AG08395 (cell line): Measurements from ENCODE around the gene POLG.

Experiments used
- DNase-seq: peaks from one replicate; pipeline ENCODE4 v3.0.0; 2012; ENCODE audit warnings: mixed read lengths, low spot score

Gene POLG

DNA sequence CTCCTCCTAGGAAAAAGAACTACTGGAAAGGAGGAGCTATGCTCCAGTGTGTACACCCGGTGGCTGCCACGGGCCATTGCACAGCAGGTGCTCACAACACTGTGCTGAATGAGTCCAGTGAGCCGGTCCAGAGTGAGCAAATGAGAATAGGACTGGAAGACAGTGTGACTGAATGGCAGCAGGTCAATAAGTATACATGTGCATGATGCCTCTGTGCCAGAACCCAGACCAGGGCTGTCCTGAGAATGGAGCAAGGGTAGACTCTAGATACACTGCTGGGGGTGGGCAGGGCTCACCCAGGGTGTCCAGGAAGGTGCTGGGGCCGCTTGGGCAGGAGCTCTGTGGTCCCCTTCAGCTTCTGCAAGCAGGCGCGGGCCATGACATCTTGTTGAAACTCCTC is 8.3 kb downstream of the POLG start:
- DNase-seq: no peak

DNA sequence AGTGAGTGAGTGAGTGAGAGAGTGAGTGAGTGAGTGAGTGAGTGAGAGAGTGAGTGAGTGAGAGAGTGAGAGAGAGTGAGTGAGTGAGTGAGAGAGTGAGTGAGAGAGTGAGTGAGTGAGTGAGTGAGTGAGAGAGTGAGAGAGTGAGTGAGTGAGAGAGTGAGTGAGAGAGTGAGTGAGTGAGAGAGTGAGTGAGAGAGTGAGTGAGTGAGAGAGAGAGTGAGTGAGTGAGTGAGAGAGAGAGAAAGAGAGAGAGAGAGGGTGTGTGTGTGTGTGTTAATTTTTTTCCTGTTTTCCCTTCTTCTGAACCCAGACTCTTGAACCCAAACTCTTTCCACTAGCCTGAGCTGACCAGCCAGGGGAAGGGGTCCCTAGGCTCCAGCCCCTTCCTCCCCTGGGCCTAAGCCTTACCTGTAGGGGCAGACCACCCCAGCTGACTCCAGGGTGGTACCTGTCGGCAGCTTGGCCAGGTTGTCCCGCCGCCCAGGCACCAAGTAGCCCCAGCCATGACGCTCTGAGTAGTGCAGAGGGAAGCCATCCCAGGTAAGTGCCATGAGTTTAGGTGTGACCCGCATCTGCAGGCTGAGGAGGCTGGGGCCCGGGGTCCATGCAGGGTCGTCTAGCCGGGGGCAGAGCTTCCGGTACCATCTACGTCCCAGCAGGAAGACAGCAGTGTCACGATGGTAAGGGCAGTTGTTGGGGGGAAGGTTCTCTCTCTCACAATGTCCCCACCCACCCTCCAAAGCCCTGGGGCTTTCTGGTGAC is 9.4 kb downstream of the POLG start:
- DNase-seq: no peak

GRCh38 chr15:89323825-89324224 is 10.8 kb downstream of the POLG start:
- no peak for DNase-seq

GRCh38 chr15:89322822-89323221 is 11.8 kb downstream of the POLG start:
- DNase-seq: no peak

DNA sequence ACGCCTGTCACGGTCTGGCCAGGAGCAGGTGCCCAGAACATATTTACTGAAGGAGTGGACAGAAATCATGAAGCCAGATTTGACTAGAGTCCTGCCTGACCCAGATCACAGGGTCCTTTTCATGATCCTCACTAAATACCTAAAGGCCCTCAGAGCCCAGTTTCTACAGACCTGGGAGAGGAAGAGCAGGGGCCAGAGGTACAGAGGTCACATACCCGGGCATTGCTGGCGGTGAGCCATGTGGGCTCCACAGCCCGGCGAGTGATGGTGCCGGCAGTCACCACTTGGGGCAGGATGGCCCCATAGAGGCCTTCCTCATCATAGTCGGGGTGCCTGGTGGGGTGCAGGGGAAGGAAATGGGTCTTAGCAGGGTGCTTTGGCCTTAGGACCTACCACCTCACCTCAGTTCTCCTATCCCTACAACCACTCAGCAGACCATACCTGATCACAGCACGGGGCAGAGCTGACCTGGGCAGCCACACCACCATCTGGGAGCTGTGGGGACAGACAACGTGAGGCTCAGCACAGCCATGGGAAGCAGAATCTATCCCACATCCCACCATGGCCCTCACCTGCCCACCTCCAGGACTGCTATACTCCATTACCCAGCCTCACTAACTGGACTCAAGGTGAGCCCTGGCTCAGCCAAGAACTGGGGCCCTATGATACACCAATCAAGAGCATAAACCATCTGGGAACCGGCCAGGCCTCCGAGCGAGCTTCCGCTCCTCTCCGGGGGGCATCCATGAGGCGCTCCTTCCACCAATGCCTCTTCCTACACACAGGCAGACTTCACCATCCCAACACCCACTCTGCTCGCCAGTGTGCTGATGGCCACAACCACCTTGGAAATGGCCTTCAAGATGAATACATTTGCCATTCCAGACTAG is 12.9 kb downstream of the POLG start:
- no peak for DNase-seq

- DNase-seq: no peak
Measured at GRCh38 chr15:89320200-89320599, 14.4 kb downstream of the POLG start.

GRCh38 chr15:89319678-89320077 is 14.9 kb downstream of the POLG start:
- no peak for DNase-seq

GRCh38 chr15:89317186-89317720 is 17.4 kb downstream of the POLG start:
- no peak for DNase-seq

DNA sequence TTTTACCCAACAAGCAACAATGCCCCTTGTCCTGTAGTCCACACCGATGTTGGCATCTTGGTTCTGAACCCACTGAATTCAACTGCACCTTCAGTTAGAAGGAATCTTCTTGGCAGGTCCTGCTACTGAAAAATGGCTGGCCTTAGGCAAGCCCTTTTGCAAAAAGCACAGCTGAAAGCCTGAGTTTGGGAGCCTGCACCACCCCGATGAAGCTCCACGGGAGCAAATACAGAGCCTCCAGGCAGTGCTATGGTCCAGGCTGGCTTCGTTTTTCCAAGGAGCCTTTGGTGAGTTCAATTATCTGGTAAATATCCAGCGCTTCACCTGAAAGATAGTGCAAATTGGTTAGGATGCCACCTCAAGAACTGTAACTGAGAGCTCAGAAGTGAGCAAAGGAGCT is 18.1 kb downstream of the POLG start:
- DNase-seq: no peak

- no peak for DNase-seq
Measured at GRCh38 chr15:89315375-89315929, 19.2 kb downstream of the POLG start.

DNA sequence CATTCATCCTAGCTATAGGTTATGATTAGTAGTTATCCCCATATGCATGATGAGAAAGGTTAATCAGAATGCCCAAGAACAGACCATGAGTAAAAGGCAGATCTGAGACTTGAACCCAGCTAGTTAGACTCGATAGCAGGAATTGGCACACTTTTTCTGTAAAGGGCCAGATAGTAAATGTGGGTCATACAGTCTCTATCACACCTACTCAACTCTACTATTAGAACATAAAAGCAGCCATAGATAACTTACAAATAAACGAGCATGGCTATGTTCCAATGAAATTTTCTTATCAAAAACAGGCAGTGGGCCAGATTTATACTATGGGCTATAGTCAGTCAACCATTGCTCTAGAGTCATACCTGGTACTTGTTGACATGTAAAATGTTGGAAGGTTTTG is 24.6 kb downstream of the POLG start:
- DNase-seq: no peak

DNA sequence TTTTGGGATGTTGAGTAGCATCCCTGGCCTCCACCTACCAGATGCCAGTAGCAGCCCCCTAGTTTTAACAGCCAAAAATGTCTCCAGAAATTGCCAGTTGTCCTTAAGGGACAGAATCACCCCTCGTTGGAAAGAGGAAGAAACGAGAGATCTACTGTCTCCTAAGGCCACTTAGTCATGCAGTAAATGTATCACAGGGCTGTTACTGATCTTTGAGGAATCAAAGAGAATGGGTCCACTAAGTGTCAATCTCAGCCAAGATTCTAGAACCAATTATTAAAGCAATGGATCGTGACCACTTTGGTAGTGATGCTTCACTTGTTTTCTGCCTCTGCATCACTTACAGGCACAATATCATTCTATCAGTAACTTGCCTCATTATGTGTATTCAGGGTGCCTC is 26.4 kb downstream of the POLG start:
- no peak for DNase-seq

GRCh38 chr15:89307791-89308190 is 26.8 kb downstream of the POLG start:
- DNase-seq: peak; percentile 69

GRCh38 chr15:89307046-89307587 is 27.5 kb downstream of the POLG start:
- peak; percentile 64 for DNase-seq

GRCh38 chr15:89305395-89305794 is 29.2 kb downstream of the POLG start:
- DNase-seq: no peak

GRCh38 chr15:89303986-89304385 is 30.6 kb downstream of the POLG start:
- no peak for DNase-seq

DNA sequence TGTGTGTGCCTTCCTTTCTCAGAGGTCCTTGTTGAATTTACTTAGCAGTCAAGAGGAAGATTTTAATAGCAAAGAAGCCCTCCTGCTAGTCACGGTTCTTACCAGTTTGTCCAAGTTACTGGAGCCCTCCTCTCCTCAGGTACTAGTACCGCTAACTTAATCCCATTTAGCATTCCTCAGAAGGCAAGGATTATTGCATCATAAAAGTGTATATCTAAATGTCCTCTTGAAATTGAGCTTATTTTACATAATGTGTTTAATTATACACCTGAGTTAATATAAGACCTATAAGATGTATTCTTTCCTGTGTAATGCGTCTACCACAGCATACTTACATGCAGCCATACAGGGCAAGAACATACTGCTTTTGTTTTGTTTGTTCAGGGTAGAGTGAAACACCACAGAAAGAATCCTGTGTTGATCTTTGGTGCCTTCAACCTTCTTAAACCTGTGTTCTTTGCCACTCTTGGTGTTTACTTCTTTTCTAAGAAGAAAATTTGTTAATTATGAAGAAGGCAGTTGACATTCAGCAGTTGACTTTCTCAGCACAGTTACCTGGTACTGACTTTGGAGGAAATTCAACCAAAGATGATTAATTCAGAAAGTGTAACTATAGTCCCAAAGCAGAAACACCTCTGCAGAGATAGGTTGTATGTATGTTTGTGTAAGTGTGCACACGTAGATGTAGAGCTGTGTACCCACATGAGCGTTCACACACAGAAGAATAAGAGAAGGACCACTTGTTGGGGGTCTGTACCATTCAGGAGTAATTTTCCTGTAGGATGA is 33.1 kb downstream of the POLG start:
- DNase-seq: no peak

- DNase-seq: peak; percentile 34
Measured at GRCh38 chr15:89299896-89300295, 34.7 kb downstream of the POLG start.

- no peak for DNase-seq
Measured at GRCh38 chr15:89293012-89293411, 41.6 kb downstream of the POLG start.

GRCh38 chr15:89291934-89292438 is 42.6 kb downstream of the POLG start:
- no peak for DNase-seq

DNA sequence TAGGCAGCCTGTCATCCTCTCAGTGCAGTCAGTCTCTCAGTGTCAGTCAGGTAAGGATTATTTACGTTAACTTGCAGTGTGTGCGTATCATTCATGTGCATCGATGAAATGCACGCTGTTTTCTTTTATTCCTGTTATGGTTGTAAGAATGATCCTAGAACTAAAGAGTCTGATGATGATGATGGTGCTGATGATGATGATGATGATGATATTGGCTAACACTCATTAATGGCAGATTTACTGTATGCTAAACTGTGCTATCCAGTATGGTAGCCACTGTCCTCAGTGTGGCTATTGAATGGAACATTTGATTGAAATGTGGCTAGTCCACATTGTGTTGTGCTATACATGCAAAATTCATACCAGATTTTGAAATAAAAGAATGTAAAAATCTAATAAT is 51.4 kb downstream of the POLG start:
- no peak for DNase-seq
